Measurements from ENCODE around the gene PCMTD2. TPM values are rescaled to one million over a fixed set of nuclear protein-coding genes. Genes with fewer than 3 reads are reported as not detected.
"Not testable (repeated sequence)": the region's sequence is repeated elsewhere in the genome, so short reads cannot be mapped to it uniquely, and the experiment has no call there.

Gene PCMTD2
- total and polyA plus RNA-seq, 2 of the 13 experiments (the other 11 are each of a cell fraction or from before 2014, with no cell fraction given): 47.0 to 76.9 TPM

DNA sequence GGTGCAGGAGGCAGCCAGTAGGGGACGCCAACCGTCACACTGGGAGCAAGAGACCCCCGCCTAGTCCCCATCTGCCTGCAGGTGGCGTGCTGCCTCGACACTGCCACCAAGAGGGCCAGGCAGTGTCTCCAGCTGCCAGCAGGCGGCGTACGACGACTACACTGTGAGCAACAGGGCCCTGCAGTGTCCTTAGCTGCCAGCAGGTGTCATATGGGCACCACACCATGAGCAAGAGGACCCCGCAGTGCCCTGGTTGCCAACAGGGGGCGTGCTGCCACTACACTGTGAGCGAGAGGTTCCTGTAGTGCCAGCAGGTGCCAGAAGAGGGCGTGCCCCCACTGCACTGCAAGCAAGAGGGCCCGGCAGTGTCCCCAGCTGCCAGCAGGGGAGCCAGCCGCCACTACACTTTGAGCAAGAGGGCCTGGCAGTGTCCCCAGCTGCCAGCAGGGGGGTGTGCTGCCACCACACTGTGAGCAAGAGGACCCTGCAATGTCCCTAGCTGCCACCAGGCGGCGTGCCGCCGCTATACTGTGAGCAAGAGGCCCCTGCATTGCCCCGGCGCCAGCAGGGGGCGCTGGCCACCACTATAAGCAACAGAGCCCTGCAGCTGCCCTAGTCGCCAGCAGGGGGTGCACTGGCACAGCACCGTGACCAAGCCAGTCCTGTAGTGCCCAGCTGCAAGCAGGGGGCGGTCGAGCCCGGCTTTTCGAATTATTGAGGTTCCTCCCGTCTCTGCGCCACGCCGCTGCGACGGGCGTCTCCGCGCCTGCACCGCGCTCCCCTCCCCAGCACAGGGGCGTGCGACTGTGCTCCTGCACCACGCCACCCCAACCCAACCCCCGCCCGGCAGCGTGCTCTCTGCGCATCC lies 30.3 kb downstream of the PCMTD2 start:
- WGBS (ENCODE audit: low lambda C conversion rate): 87% methylated on average over 27 of the region's 46 CpGs
- TF ChIP-seq ZNF687 (CRISPR knock-in tag; IDR thresholded peaks at IDR 0.05) (peak; percentile 61), ZNF362 (CRISPR knock-in tag; IDR thresholded peaks at IDR 0.05; ENCODE audit: borderline replicate concordance) (peak; percentile 34; the same call in 1 of the 2 replicates), ZNF704 (CRISPR knock-in tag; IDR thresholded peaks at IDR 0.05; ENCODE audit: borderline replicate concordance) (peak; percentile 52; the same call in 1 of the 2 replicates), SP1 (CRISPR knock-in tag; IDR thresholded peaks at IDR 0.05) (peak; percentile 38; the same call in 1 of the 2 replicates), ZNF580 (CRISPR knock-in tag; IDR thresholded peaks at IDR 0.05; ENCODE audit: borderline replicate concordance, low read depth) (peak; percentile 87; the same call in 1 of the 2 replicates), TMF1 (CRISPR knock-in tag; IDR thresholded peaks at IDR 0.05; ENCODE audit: low read depth) (0 out of 2 replicates have a peak, but pooled peaks have one; percentile 62), CBFB (CRISPR knock-in tag; IDR thresholded peaks at IDR 0.05) (peak; percentile 55; the same call in 1 of the 2 replicates), POGZ (CRISPR knock-in tag; IDR thresholded peaks at IDR 0.05) (peak; percentile 63; the same call in 1 of the 2 replicates), SRY (CRISPR knock-in tag; IDR thresholded peaks at IDR 0.05) (0 out of 2 replicates have a peak, but pooled peaks have one; percentile 40), HOXA3 (CRISPR knock-in tag; IDR thresholded peaks at IDR 0.05) (peak; percentile 85), ATF7 (IDR thresholded peaks at IDR 0.05) (0 out of 2 replicates have a peak, but pooled peaks have one; percentile 23), TBX2 (CRISPR knock-in tag; IDR thresholded peaks at IDR 0.05; ENCODE audit: borderline replicate concordance) (peak; percentile 64), SMC3 (IDR thresholded peaks at IDR 0.05; ENCODE audit: low read length) (peak; percentile 35; the same call in 1 of the 2 replicates), STAG1 (CRISPR knock-in tag; IDR thresholded peaks at IDR 0.05) (peak; percentile 67)
- TF ChIP-seq SP1 (IDR thresholded peaks at IDR 0.05); ATF7 (CRISPR knock-in tag; IDR thresholded peaks at IDR 0.05): not testable (repeated sequence)

More for the DNA sequence above, 30.3 kb downstream of the PCMTD2 start:
- in situ Hi-C loops (cut with HindIII; ENCODE audit: extremely low pct_ligation_motif_present, low pct_unique_long_range_greater_than_20kb); H2AFZ ChIP-seq (ENCODE audit: low read length); H3K27ac ChIP-seq (ENCODE audit: extremely low read length, insufficient read depth, low read length); BruUV-seq (replicated peaks); H3K79me2 ChIP-seq (ENCODE audit: insufficient read depth, low read length); H3K27me3 ChIP-seq (ENCODE audit: control insufficient read depth in 1 of 2, insufficient read depth in 2 of 2, low read length in 2 of 2); H3K4me3 ChIP-seq (replicated peaks in 1 of 3; ENCODE audit: insufficient read depth in 1 of 3, low read depth in 2 of 3, low read length in 3 of 3); H3K4me2 ChIP-seq (ENCODE audit: low read depth, low read length); H3K4me1 ChIP-seq (ENCODE audit: insufficient read depth, low read length); H3K9ac ChIP-seq (ENCODE audit: insufficient read depth, low read depth, low read length); FAIRE-seq; H3K36me3 ChIP-seq (replicated peaks in 1 of 2; ENCODE audit: control insufficient read depth in 1 of 2, insufficient read depth in 2 of 2, low read length in 2 of 2); H4K20me1 ChIP-seq (ENCODE audit: insufficient read depth, low read length); intact Hi-C loops (cut with micrococcal nuclease; ENCODE audit: unreplicated experiment): not testable (repeated sequence)
- H3K9me3 ChIP-seq (ENCODE audit: low read length): peaks cover 23% of the 10 kb centered on the region
- DNase-seq (ENCODE audit: low spot score) (peak; percentile 71), ATAC-seq (peak; percentile 76)
- ChIA-PET CTCF (ENCODE audit: low intra/inter-chr PET ratio, low total read pairs) (interaction anchor here (0.8 to 3.2 kb wide), 11 partner anchors 8 to 184 kb away, joined by 3 to 34 read pairs (median 7); partner anchors contain the start of gene PCMTD2), POLR2A (interaction anchor here (0.7 kb wide), 1 partner anchor 63 kb away, joined by 3 read pairs; no protein-coding TSS in a partner anchor)
